HepG2 (cell line): ENCODE measurements around the gene PPDPF.

Experiments used
- EZH2 ChIP-seq: conservative IDR thresholded peaks from 2 replicates; pipeline ENCODE4 v1.6.1; 2012; ENCODE audit warnings: mild to moderate bottlenecking, low read depth, low read length, moderate library complexity
- HNRNPUL1 ChIP-seq: fragments of 200-400 bp; formaldehyde crosslinking; IDR thresholded peaks from 2 replicates; pipeline ENCODE4 v1.6.1; 2017; ENCODE audit warnings: low read depth, mild to moderate bottlenecking, low read length, moderate library complexity
- HOMEZ ChIP-seq: IDR thresholded peaks from 2 replicates; pipeline ENCODE4 v1.6.1; 2016; ENCODE audit warnings: low read depth
- KDM1A ChIP-seq: IDR thresholded peaks from 2 replicates; pipeline ENCODE4 v1.6.1; 2016; ENCODE audit warnings: missing compliant biosample characterization
- NFE2L2 ChIP-seq: fragments of 150-350 bp; IDR thresholded peaks from 2 replicates; pipeline ENCODE4 v1.6.1; 2014; ENCODE audit warnings: low read length
- NFIC ChIP-seq: IDR thresholded peaks from 2 replicates; pipeline ENCODE4 v1.6.1; 2012; ENCODE audit warnings: mild to moderate bottlenecking, low read length, inconsistent platforms
- PHF21A ChIP-seq: sonication (generic); formaldehyde crosslinking; IDR thresholded peaks from 2 replicates; pipeline ENCODE4 v1.5.0; 2020; ENCODE audit warnings: mild to moderate bottlenecking, missing genetic modification reagents
- RFX5 ChIP-seq: IDR thresholded peaks from 2 replicates; pipeline ENCODE4 v1.6.1; 2011; ENCODE audit warnings: low read depth, low read length, improper control_type of control experiment
- ZFX ChIP-seq: sonication (generic); formaldehyde crosslinking; IDR thresholded peaks from 2 replicates; pipeline ENCODE4 v1.4.0; 2020; ENCODE audit warnings: mild to moderate bottlenecking, low read depth, missing genetic modification reagents, moderate library complexity

GRCh38 chr20:63497138-63497945 lies 23.2 kb upstream of the PPDPF start:
- TF ChIP-seq ZFX (CRISPR knock-in tag) (no peak), HNRNPUL1 (no peak), KDM1A (CRISPR knock-in tag) (no peak), NFIC (no peak), HOMEZ (CRISPR knock-in tag) (no peak), NFE2L2 (no peak), PHF21A (CRISPR knock-in tag) (no peak), EZH2 (no peak; the same call in 1 of the 2 replicates), RFX5 (no peak)
